ENCODE data around the gene SUSD1. TPM values are rescaled to one million over a fixed set of nuclear protein-coding genes. Genes with fewer than 3 reads are reported as not detected.

Gene SUSD1
- polyA plus RNA-seq, 1 of the 3 experiments (the other 2 are of a cell fraction), result 8.2 TPM

- TF ChIP-seq POLR2AphosphoS5 (IDR thresholded peaks at IDR 0.05; ENCODE audit: low read depth, low read length), result no peak
These were observed 55.1 kb downstream of the SUSD1 start (continued) for GRCh38 chr9:112120030-112120341.

DNA sequence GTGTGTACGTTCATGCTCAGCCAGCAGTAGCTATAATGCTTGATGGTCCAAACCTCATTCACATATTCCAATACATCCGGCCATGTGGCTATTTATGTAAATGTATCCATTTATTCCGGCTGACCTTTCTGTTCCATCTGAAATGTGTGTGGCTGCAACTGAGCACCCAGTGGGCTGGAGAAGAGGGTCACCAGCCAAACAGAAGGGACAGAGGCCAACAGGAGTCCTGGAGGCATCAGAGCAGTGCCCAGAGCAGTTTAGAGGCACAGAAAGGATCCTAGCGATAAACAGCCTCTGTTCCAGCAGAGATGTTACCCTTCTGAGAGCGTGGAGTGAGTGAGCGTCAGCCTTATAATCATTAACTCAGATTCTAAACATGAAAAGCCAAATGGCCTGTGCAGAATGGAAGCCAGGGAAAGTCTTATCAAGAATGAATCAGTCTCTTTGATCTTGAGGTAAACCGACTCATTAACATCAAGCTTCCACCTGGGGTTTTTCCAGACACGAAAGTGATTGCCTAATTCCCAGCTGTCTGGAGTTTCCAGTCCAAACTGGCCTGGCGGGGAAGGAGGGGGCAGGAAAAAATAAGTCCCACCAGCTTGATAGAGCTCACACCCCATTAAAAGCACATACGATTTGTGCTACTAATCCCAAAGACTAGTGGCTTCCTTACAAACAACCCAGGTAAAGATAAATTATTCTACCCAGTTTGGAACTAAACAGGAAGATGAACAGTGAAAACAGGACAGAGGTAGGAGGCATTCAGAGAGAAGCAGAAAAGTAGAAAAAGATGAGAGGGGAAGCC is 55.7 kb downstream of the SUSD1 start:
- Histone ChIP-seq H3K36me3 (replicated peaks in 1 of 2; ENCODE audit: control insufficient read depth in 1 of 2, insufficient read depth in 2 of 2, low read length in 1 of 2) (no peaks in the 10 kb centered on the region), H3K4me1 (ENCODE audit: control insufficient read depth in 1 of 2, insufficient read depth in 2 of 2, low read depth in 1 of 2, low read length in 1 of 2) (peaks cover 5 to 7% of the 10 kb centered on the region in 2 experiments; a peak in 2 of 4 replicates), H3F3A (replicated peaks; ENCODE audit: insufficient read depth) (no peaks in the 10 kb centered on the region), H4K20me1 (ENCODE audit: insufficient read depth) (no peaks in the 10 kb centered on the region), H3K9ac (no peak overlapping the region), H3K27ac (ENCODE audit: low read depth in 2 of 2, low read length in 1 of 2) (no peak overlapping the region; a peak in 1 of 4 replicates), H3K4me3 (ENCODE audit: low read depth in 2 of 2, low read length in 1 of 2) (no peak overlapping the region), H3K27me3 (ENCODE audit: insufficient read depth) (no peaks in the 10 kb centered on the region), H3K9me3 (no peaks in the 10 kb centered on the region), H2AFZ (ENCODE audit: low read depth) (no peak overlapping the region), H3K4me2 (no peak overlapping the region), H3K9me2 (no peaks in the 10 kb centered on the region), H3K79me2 (ENCODE audit: insufficient read depth) (no peaks in the 10 kb centered on the region)
- ChIA-PET CTCF (interaction anchor here (0.7 to 2.7 kb wide), 4 partner anchors 17 to 674 kb away, joined by 3 to 10 read pairs (median 7); partner anchors contain the start of gene PTBP3), POLR2A (no interaction called here)
- TF ChIP-seq RCOR1 (IDR thresholded peaks at IDR 0.05; ENCODE audit: low read length), result no peak
- 77% methylated on average over 10 of the region's 10 CpGs for WGBS (ENCODE audit: low lambda C conversion rate)
- no peak for DNase-seq

DNA sequence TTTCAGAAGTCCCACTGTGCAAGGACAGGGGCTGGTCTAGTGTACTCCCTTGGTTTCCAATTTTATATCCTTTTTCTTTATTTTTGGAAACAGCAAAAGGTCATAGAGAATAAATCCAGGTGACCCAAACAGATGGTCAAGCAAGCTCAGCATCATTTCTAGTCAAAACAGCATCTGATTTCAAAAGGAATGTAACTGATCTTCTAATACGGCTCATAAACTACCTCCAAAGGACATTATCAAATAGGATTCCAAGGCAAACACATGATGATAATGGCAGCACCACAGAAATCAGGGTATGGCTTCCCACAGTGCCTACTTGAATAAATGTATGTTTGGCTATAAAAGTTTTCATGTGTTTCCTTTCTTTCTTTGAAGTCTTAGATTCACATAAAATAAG is 57.1 kb downstream of the SUSD1 start:
- H4K20me1 ChIP-seq (ENCODE audit: insufficient read depth), result no peaks in the 10 kb centered on the region
- H3K4me3 ChIP-seq (ENCODE audit: low read depth in 2 of 2, low read length in 1 of 2), result no peak overlapping the region
- H3K9me3 ChIP-seq, result no peaks in the 10 kb centered on the region
- POLR2A ChIA-PET, result no interaction called here
- no peaks in the 10 kb centered on the region for H3K9me2 ChIP-seq
- no peak overlapping the region for H3K4me2 ChIP-seq
- H3F3A ChIP-seq (replicated peaks; ENCODE audit: insufficient read depth), result no peaks in the 10 kb centered on the region
- no peak overlapping the region for H2AFZ ChIP-seq (ENCODE audit: low read depth)
- WGBS (ENCODE audit: low lambda C conversion rate), result 96% methylated on average over 1 of the region's 1 CpG
- no peak for DNase-seq
- no peak overlapping the region for H3K9ac ChIP-seq
- peaks cover 5 to 11% of the 10 kb centered on the region in 2 experiments; a peak in 2 of 4 replicates for H3K4me1 ChIP-seq (ENCODE audit: control insufficient read depth in 1 of 2, insufficient read depth in 2 of 2, low read depth in 1 of 2, low read length in 1 of 2)
- H3K79me2 ChIP-seq (ENCODE audit: insufficient read depth), result no peaks in the 10 kb centered on the region
- no peaks in the 10 kb centered on the region for H3K36me3 ChIP-seq (replicated peaks in 1 of 2; ENCODE audit: control insufficient read depth in 1 of 2, insufficient read depth in 2 of 2, low read length in 1 of 2)
- CTCF ChIA-PET, result interaction anchor here (1.4 kb wide), 1 partner anchor 20 kb away, joined by 6 read pairs; no protein-coding TSS in a partner anchor
- H3K27me3 ChIP-seq (ENCODE audit: insufficient read depth), result no peaks in the 10 kb centered on the region
- H3K27ac ChIP-seq (ENCODE audit: low read depth in 2 of 2, low read length in 1 of 2), result no peak overlapping the region
- no peak for TF ChIP-seq SIN3A (IDR thresholded peaks at IDR 0.05; ENCODE audit: borderline replicate concordance, low read depth, low read length)
- TF ChIP-seq GABPA (IDR thresholded peaks at IDR 0.05; ENCODE audit: low read depth), result no peak
- TF ChIP-seq TCF12 (IDR thresholded peaks at IDR 0.05), result no peak
- TF ChIP-seq, protein P1, sequence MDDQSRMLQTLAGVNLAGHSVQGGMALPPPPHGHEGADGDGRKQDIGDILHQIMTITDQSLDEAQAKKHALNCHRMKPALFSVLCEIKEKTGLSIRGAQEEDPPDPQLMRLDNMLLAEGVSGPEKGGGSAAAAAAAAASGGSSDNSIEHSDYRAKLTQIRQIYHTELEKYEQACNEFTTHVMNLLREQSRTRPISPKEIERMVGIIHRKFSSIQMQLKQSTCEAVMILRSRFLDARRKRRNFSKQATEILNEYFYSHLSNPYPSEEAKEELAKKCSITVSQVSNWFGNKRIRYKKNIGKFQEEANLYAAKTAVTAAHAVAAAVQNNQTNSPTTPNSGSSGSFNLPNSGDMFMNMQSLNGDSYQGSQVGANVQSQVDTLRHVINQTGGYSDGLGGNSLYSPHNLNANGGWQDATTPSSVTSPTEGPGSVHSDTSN (IDR thresholded peaks at IDR 0.05), result no peak
- no peak for TF ChIP-seq ZBTB33 (IDR thresholded peaks at IDR 0.05; ENCODE audit: borderline replicate concordance, low read depth)
- TF ChIP-seq RFX5 (IDR thresholded peaks at IDR 0.05; ENCODE audit: low read length), result no peak
- no peak for TF ChIP-seq YY1 (IDR thresholded peaks at IDR 0.05; ENCODE audit: low read depth)
- TF ChIP-seq, protein P2, sequence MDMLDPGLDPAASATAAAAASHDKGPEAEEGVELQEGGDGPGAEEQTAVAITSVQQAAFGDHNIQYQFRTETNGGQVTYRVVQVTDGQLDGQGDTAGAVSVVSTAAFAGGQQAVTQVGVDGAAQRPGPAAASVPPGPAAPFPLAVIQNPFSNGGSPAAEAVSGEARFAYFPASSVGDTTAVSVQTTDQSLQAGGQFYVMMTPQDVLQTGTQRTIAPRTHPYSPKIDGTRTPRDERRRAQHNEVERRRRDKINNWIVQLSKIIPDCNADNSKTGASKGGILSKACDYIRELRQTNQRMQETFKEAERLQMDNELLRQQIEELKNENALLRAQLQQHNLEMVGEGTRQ (IDR thresholded peaks at IDR 0.05; ENCODE audit: borderline replicate concordance, low read depth, low read length), result no peak
- TF ChIP-seq, protein P3, sequence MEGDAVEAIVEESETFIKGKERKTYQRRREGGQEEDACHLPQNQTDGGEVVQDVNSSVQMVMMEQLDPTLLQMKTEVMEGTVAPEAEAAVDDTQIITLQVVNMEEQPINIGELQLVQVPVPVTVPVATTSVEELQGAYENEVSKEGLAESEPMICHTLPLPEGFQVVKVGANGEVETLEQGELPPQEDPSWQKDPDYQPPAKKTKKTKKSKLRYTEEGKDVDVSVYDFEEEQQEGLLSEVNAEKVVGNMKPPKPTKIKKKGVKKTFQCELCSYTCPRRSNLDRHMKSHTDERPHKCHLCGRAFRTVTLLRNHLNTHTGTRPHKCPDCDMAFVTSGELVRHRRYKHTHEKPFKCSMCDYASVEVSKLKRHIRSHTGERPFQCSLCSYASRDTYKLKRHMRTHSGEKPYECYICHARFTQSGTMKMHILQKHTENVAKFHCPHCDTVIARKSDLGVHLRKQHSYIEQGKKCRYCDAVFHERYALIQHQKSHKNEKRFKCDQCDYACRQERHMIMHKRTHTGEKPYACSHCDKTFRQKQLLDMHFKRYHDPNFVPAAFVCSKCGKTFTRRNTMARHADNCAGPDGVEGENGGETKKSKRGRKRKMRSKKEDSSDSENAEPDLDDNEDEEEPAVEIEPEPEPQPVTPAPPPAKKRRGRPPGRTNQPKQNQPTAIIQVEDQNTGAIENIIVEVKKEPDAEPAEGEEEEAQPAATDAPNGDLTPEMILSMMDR (IDR thresholded peaks at IDR 0.05), result no peak
- TF ChIP-seq TAF1 (IDR thresholded peaks at IDR 0.05; ENCODE audit: borderline replicate concordance, low read depth, low read length), result no peak
- TF ChIP-seq RXRA (IDR thresholded peaks at IDR 0.05; ENCODE audit: borderline replicate concordance, low read depth), result no peak
- TF ChIP-seq TEAD4 (IDR thresholded peaks at IDR 0.05; ENCODE audit: borderline replicate concordance, insufficient read depth), result no peak
- TF ChIP-seq, protein P4, sequence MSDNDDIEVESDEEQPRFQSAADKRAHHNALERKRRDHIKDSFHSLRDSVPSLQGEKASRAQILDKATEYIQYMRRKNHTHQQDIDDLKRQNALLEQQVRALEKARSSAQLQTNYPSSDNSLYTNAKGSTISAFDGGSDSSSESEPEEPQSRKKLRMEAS (IDR thresholded peaks at IDR 0.05; ENCODE audit: low read depth), result no peak
- TF ChIP-seq POLR2AphosphoS5 (IDR thresholded peaks at IDR 0.05; ENCODE audit: low read depth, low read length), result no peak
- TF ChIP-seq GATA2 (CRISPR knock-in tag; IDR thresholded peaks at IDR 0.05), result no peak
- no peak for TF ChIP-seq USF1 (IDR thresholded peaks at IDR 0.05; ENCODE audit: borderline replicate concordance, low read depth)
- no peak for TF ChIP-seq RCOR1 (IDR thresholded peaks at IDR 0.05; ENCODE audit: low read length)
- TF ChIP-seq CHD2 (IDR thresholded peaks at IDR 0.05; ENCODE audit: low read length, partially characterized antibody), result no peak

Data from SK-N-SH (cell line).